ENCODE results near the gene FAM25G. TPM values are rescaled to one million over a fixed set of nuclear protein-coding genes. Genes with fewer than 3 reads are reported as not detected.

Gene FAM25G
- total and polyA plus RNA-seq, 2 of the 13 experiments (the other 11 are each of a cell fraction or from before 2014, with no cell fraction given), result not detected

GRCh38 chr10:47452495-47453140 lies 38.9 kb downstream of the FAM25G start:
- H2AFZ ChIP-seq (ENCODE audit: low read length), result no peak overlapping the region
- DNase-seq (ENCODE audit: low spot score) (no peak), FAIRE-seq (no peak), ATAC-seq (peak; percentile 15; the same call in 2 of the 3 replicates)
- H3K4me3 ChIP-seq (replicated peaks in 1 of 3; ENCODE audit: insufficient read depth in 1 of 3, low read depth in 2 of 3, low read length in 3 of 3), result no peak overlapping the region
- 25% methylated on average over 10 of the region's 11 CpGs for whole genome bisulfite sequencing (ENCODE audit: low lambda C conversion rate)
- H3K27me3 ChIP-seq (ENCODE audit: control insufficient read depth in 1 of 2, insufficient read depth in 2 of 2, low read length in 2 of 2), result peaks cover 9 to 44% of the 10 kb centered on the region in 2 experiments; a peak in 4 of 5 replicates
- no peak overlapping the region for H3K9ac ChIP-seq (ENCODE audit: insufficient read depth, low read depth, low read length)
- H3K36me3 ChIP-seq (replicated peaks in 1 of 2; ENCODE audit: control insufficient read depth in 1 of 2, insufficient read depth in 2 of 2, low read length in 2 of 2), result no peaks in the 10 kb centered on the region
- ChIA-PET POLR2A (no interaction called here), CTCF (ENCODE audit: low intra/inter-chr PET ratio, low total read pairs) (no interaction called here)
- no peaks in the 10 kb centered on the region for H3K79me2 ChIP-seq (ENCODE audit: insufficient read depth, low read length)
- H3K9me3 ChIP-seq (ENCODE audit: low read length), result no peaks in the 10 kb centered on the region
- H3K4me1 ChIP-seq (ENCODE audit: insufficient read depth, low read length), result peaks cover 24% of the 10 kb centered on the region
- in situ Hi-C loops (cut with HindIII; ENCODE audit: extremely low pct_ligation_motif_present, low pct_unique_long_range_greater_than_20kb), result no loop called here
- no peak overlapping the region for H3K4me2 ChIP-seq (ENCODE audit: low read depth, low read length)
- intact Hi-C loops (cut with micrococcal nuclease; ENCODE audit: unreplicated experiment), result no loop called here
- H4K20me1 ChIP-seq (ENCODE audit: insufficient read depth, low read length), result no peaks in the 10 kb centered on the region
- no TSS peak for BruUV-seq (replicated peaks)
- H3K27ac ChIP-seq (ENCODE audit: extremely low read length, insufficient read depth, low read length), result no peak overlapping the region
- TF ChIP-seq GATAD2A (CRISPR knock-in tag; IDR thresholded peaks at IDR 0.05) (no peak), GPBP1L1 (CRISPR knock-in tag; IDR thresholded peaks at IDR 0.05) (no peak), ZSCAN21 (CRISPR knock-in tag; IDR thresholded peaks at IDR 0.05; ENCODE audit: borderline replicate concordance) (no peak), ZNF737 (CRISPR knock-in tag; IDR thresholded peaks at IDR 0.05; ENCODE audit: borderline replicate concordance) (no peak), MAFG (CRISPR knock-in tag; IDR thresholded peaks at IDR 0.05) (no peak), ZNF318 (CRISPR knock-in tag; IDR thresholded peaks at IDR 0.05) (no peak), ZFP90 (CRISPR knock-in tag; IDR thresholded peaks at IDR 0.05; ENCODE audit: borderline replicate concordance) (no peak), ZNF605 (CRISPR knock-in tag; IDR thresholded peaks at IDR 0.05) (no peak), ZNF329 (CRISPR knock-in tag; IDR thresholded peaks at IDR 0.05; ENCODE audit: low read depth) (no peak), ZNF781 (CRISPR knock-in tag; IDR thresholded peaks at IDR 0.05; ENCODE audit: borderline replicate concordance, not compliant biosample characterization) (no peak)
- TF ChIP-seq, protein P1, sequence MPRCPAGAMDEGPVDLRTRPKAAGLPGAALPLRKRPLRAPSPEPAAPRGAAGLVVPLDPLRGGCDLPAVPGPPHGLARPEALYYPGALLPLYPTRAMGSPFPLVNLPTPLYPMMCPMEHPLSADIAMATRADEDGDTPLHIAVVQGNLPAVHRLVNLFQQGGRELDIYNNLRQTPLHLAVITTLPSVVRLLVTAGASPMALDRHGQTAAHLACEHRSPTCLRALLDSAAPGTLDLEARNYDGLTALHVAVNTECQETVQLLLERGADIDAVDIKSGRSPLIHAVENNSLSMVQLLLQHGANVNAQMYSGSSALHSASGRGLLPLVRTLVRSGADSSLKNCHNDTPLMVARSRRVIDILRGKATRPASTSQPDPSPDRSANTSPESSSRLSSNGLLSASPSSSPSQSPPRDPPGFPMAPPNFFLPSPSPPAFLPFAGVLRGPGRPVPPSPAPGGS (CRISPR knock-in tag; IDR thresholded peaks at IDR 0.05), result no peak
- TF ChIP-seq, protein P2, sequence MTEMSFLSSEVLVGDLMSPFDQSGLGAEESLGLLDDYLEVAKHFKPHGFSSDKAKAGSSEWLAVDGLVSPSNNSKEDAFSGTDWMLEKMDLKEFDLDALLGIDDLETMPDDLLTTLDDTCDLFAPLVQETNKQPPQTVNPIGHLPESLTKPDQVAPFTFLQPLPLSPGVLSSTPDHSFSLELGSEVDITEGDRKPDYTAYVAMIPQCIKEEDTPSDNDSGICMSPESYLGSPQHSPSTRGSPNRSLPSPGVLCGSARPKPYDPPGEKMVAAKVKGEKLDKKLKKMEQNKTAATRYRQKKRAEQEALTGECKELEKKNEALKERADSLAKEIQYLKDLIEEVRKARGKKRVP (CRISPR knock-in tag; IDR thresholded peaks at IDR 0.05), result no peak

Data from HepG2 (cell line).